ENCODE data around the gene CD74. TPM values are rescaled to one million over a fixed set of nuclear protein-coding genes. Genes with fewer than 3 reads are reported as not detected.

CD74 gene
- total RNA-seq, 1 experiment from 2014 or later, result 0.22 TPM

- intact Hi-C loops (cut with micrococcal nuclease), result no loop called here
- Histone ChIP-seq H4K20me1 (ENCODE audit: low read length) (no peaks in the 10 kb centered on the region), H3F3A (ENCODE audit: low read length, unreplicated experiment) (no peaks in the 10 kb centered on the region), H2AFZ (ENCODE audit: low read length) (no peak overlapping the region), H3K27ac (ENCODE audit: low read length) (no peak overlapping the region), H3K9me3 (ENCODE audit: low read length) (no peaks in the 10 kb centered on the region), H3K4me3 (ENCODE audit: low read length) (no peak overlapping the region), H3K27me3 (ENCODE audit: low read length) (no peaks in the 10 kb centered on the region), H3K9ac (ENCODE audit: low read length) (no peak overlapping the region), H3K36me3 (ENCODE audit: low read depth, low read length) (peaks cover 80% of the 10 kb centered on the region), H3K4me1 (ENCODE audit: insufficient read depth, low read length) (no peaks in the 10 kb centered on the region), H3K79me2 (ENCODE audit: low read length) (no peaks in the 10 kb centered on the region), H3K4me2 (ENCODE audit: low read length) (no peak overlapping the region), H3K9me2 (replicated peaks; ENCODE audit: low read length) (no peaks in the 10 kb centered on the region)
- ChIA-PET CTCF (no interaction called here), POLR2A (ENCODE audit: unreplicated experiment) (no interaction called here)
- TF ChIP-seq EZH2phosphoT487 (IDR thresholded peaks at IDR 0.05; ENCODE audit: borderline replicate concordance, low read length) (no peak), EZH2 (IDR thresholded peaks at IDR 0.05; ENCODE audit: low read length, unreplicated experiment) (no peak), CTCF (conservative IDR thresholded peaks at IDR 0.05; ENCODE audit: low read depth, low read length) (no peak)
- DNase-seq (no peak), ATAC-seq (no peak)
- no TSS peak for BruUV-seq (replicated peaks)
Observed at GRCh38 chr5:150389531-150390266, 23.0 kb downstream of the CD74 start.

GRCh38 chr5:150386024-150386855 is 26.5 kb downstream of the CD74 start:
- H3K36me3 ChIP-seq (ENCODE audit: low read depth, low read length), result peaks cover 79% of the 10 kb centered on the region
- no peaks in the 10 kb centered on the region for H3K27me3 ChIP-seq (ENCODE audit: low read length)
- H3F3A ChIP-seq (ENCODE audit: low read length, unreplicated experiment), result no peaks in the 10 kb centered on the region
- no peak overlapping the region for H3K4me2 ChIP-seq (ENCODE audit: low read length)
- no peaks in the 10 kb centered on the region for H4K20me1 ChIP-seq (ENCODE audit: low read length)
- ATAC-seq (no peak), DNase-seq (no peak)
- ChIA-PET POLR2A (ENCODE audit: unreplicated experiment) (no interaction called here), CTCF (no interaction called here)
- H3K27ac ChIP-seq (ENCODE audit: low read length), result no peak overlapping the region
- H3K9me2 ChIP-seq (replicated peaks; ENCODE audit: low read length), result no peaks in the 10 kb centered on the region
- H3K4me1 ChIP-seq (ENCODE audit: insufficient read depth, low read length), result no peaks in the 10 kb centered on the region
- TF ChIP-seq CTCF (conservative IDR thresholded peaks at IDR 0.05; ENCODE audit: low read depth, low read length), result no peak
- no peak for TF ChIP-seq EZH2phosphoT487 (IDR thresholded peaks at IDR 0.05; ENCODE audit: borderline replicate concordance, low read length)
- TF ChIP-seq EZH2 (IDR thresholded peaks at IDR 0.05; ENCODE audit: low read length, unreplicated experiment), result no peak
- no peak overlapping the region for H3K9ac ChIP-seq (ENCODE audit: low read length)
- no peaks in the 10 kb centered on the region for H3K79me2 ChIP-seq (ENCODE audit: low read length)
- intact Hi-C loops (cut with micrococcal nuclease), result no loop called here
- H2AFZ ChIP-seq (ENCODE audit: low read length), result no peak overlapping the region
- H3K9me3 ChIP-seq (ENCODE audit: low read length), result no peaks in the 10 kb centered on the region
- no TSS peak for BruUV-seq (replicated peaks)
- H3K4me3 ChIP-seq (ENCODE audit: low read length), result no peak overlapping the region

GRCh38 chr5:150384701-150385100 is 28.0 kb downstream of the CD74 start:
- TF ChIP-seq EZH2 (IDR thresholded peaks at IDR 0.05; ENCODE audit: low read length, unreplicated experiment), result no peak
- no peak for TF ChIP-seq CTCF (conservative IDR thresholded peaks at IDR 0.05; ENCODE audit: low read depth, low read length)
- no peak for TF ChIP-seq EZH2phosphoT487 (IDR thresholded peaks at IDR 0.05; ENCODE audit: borderline replicate concordance, low read length)
- Histone ChIP-seq H3K27me3 (ENCODE audit: low read length) (no peaks in the 10 kb centered on the region), H4K20me1 (ENCODE audit: low read length) (no peaks in the 10 kb centered on the region), H3K36me3 (ENCODE audit: low read depth, low read length) (peaks cover 81% of the 10 kb centered on the region), H3F3A (ENCODE audit: low read length, unreplicated experiment) (no peaks in the 10 kb centered on the region), H3K4me2 (ENCODE audit: low read length) (no peak overlapping the region), H3K79me2 (ENCODE audit: low read length) (no peaks in the 10 kb centered on the region), H3K9me2 (replicated peaks; ENCODE audit: low read length) (no peaks in the 10 kb centered on the region), H3K9ac (ENCODE audit: low read length) (no peak overlapping the region), H3K4me1 (ENCODE audit: insufficient read depth, low read length) (no peaks in the 10 kb centered on the region), H3K4me3 (ENCODE audit: low read length) (no peak overlapping the region), H3K27ac (ENCODE audit: low read length) (no peak overlapping the region), H3K9me3 (ENCODE audit: low read length) (no peaks in the 10 kb centered on the region), H2AFZ (ENCODE audit: low read length) (no peak overlapping the region)
- ChIA-PET POLR2A (ENCODE audit: unreplicated experiment) (no interaction called here), CTCF (no interaction called here)
- ATAC-seq, result no peak
- no peak for DNase-seq
- intact Hi-C loops (cut with micrococcal nuclease), result no loop called here
- no TSS peak for BruUV-seq (replicated peaks)

Measured in PC-3 (cell line).